Limb (tissue), 2 donors: ENCODE results near the gene IRF2.

Experiments
- DNase-seq, 2 donors: peaks; one replicate each; pipeline ENCODE4 v3.0.0-alpha.2; 2016; ENCODE audit errors: extremely low spot score in 2 of 2

IRF2 gene

DNA sequence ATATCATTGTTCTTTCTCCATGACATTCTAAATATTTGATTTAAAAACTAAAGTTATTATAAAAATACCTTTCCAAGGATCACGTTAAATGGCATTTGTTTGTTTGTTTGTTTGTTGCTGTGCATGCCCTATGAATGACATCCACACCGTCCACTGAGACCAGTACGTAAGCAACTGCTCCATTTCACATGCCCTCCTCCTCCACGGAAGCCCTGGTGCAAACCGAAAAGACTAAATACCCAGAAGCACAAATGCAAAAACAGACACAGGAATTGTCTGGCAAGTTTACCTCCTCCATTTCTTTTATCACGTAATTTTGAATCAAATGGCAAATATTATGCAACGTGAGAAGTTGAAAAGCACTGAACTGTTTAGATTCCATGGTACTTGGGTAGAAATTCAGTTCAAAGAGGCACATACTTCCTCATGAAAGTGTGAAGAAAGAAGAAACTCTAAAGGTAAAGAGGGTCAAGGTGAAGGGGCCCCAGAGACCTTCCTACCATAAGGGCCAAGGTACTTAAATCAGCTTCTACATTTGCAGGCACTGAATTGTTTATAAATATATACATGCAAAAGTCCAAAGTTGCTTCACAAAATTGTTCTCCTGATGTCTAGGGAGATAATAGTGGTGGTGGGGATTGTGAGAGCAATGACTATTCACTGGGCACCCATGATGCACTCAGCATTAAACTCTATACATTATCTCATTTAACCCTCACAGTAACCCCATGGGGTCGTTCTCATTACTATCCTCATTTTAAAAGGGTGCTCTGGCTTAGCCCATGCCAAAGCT is 23.4 kb downstream of the IRF2 start:
- no peak for DNase-seq

DNA sequence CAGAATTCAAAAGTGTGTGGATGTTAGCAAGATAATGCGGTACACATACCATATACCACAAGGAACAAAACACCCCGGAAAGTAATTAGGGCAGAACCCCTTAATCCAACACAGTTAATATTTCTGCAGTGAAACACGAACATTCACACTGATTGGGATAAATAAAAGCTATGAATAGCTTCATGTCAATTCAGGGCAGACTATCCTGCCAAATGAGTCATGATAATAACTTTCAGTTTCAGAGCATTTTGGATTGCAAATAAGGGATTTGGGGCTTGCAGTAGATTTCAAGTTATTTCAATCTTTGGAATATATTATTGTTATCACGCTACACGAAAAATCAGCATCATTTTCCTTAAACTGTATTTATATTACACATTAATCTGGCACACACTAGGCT is 24.3 kb downstream of the IRF2 start:
- DNase-seq, result no peak

DNA sequence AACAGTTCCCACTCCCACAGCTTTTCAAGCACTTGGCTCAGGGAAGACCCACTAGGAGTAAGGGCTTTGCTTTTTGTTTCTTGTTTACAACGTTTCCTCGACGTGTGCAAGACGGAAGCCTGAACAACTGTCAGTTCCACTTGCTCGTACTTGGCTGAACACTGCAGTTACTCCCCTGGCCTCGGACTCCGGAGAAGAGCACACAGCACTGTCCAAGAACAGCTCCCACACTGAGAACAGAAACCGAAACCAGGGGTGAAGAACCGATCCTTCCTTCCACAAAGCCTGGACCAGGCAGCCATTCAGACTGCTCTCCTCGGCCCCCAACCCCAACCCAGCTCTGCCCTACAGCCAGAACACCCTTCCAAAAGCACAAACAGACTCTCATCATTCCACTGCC is 25.5 kb downstream of the IRF2 start:
- no peak for DNase-seq

- no peak for DNase-seq
Observed at GRCh38 chr4:184448141-184448540, 26.2 kb downstream of the IRF2 start.

GRCh38 chr4:184447664-184448063 is 26.7 kb downstream of the IRF2 start:
- no peak for DNase-seq

DNA sequence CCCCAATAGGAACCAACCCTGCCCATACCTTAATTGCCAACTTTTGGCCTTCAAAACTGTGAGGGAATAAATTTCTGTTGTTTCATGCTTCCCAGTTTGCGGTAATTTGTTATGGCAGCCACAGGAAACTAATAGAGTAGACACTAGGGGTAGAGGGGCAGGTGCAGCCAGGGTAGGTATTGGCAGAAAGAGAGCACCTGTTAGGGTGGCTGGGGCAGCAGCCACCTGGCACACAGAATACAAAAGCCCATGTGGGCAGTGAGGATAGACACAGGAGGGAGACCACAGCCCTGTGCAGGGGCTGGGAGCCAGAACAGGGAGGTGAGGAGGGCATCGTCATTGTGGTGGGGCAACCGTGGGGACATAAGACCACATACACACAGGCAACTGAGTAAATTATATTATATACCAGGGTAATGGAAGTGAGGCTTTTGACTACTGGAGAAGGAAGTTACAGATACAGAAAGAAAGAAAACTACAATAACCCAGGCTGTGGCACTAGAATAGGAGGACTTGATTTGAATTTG is 28.2 kb downstream of the IRF2 start:
- DNase-seq, result no peak

GRCh38 chr4:184444953-184445309 is 29.4 kb downstream of the IRF2 start:
- no peak for DNase-seq

- no peak for DNase-seq
Observed at GRCh38 chr4:184444215-184444952, 30.0 kb downstream of the IRF2 start.

DNA sequence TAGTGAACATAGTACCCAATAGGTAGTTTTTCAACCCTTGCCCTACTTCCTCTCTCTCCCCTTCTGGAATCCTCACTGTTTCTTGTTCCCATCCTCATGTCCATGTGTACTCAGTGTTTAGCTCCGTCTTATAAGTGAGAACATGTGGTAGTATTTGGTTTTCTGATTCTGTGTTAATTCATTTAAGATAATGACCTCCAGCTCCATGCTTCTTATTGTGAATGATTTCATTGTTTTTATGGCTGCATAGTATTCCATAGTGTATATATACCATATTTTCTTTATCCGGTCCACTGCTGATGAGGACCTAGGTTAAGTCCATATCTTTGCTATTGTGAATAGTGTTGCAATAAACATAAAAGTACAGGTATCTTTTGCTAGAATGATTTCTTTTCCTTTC is 31.0 kb downstream of the IRF2 start:
- DNase-seq, result no peak

DNA sequence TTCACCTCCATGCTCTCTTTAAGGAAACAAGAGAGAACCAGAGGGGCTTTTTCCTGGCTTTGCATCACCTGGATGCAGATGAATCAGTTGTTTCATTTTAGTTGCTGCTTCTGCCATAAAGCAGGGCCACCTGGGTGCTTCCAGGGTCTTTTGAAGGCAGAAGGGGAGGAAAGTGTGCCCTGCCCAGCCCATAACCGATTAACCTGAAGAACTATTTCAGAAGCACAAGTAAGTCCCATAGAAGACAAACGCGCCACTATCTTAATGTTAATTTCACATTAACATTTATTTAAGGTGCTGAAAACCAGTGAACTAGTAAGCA is 32.1 kb downstream of the IRF2 start:
- DNase-seq, result no peak

- DNase-seq, result no peak
Observed at GRCh38 chr4:184441461-184442313, 32.7 kb downstream of the IRF2 start.

GRCh38 chr4:184440595-184441358 is 33.6 kb downstream of the IRF2 start:
- no peak for DNase-seq

GRCh38 chr4:184439856-184440594 is 34.3 kb downstream of the IRF2 start:
- peak in 1 of 2 donors; percentile 34 for DNase-seq

- no peak for DNase-seq
Observed at GRCh38 chr4:184439386-184439785, 35.0 kb downstream of the IRF2 start.

DNA sequence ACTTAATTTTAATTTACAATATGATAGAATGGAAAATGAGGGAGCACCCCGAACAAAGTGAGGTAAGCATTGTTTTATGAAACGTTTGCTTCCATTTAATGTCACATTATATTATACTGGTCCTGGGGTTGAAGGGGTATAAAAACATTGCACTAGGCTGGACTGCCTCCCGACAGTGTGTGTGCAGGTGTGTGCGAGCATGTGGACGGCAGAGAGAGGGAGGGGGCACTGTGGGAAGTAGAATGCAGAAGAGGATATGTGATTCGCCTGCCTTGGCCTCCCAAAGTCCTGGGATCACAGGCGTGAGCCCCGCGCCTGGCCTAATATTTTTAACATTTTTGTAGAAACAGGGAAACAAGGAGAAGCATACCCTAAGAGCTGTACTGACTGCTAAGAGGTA is 36.0 kb downstream of the IRF2 start:
- no peak for DNase-seq

DNA sequence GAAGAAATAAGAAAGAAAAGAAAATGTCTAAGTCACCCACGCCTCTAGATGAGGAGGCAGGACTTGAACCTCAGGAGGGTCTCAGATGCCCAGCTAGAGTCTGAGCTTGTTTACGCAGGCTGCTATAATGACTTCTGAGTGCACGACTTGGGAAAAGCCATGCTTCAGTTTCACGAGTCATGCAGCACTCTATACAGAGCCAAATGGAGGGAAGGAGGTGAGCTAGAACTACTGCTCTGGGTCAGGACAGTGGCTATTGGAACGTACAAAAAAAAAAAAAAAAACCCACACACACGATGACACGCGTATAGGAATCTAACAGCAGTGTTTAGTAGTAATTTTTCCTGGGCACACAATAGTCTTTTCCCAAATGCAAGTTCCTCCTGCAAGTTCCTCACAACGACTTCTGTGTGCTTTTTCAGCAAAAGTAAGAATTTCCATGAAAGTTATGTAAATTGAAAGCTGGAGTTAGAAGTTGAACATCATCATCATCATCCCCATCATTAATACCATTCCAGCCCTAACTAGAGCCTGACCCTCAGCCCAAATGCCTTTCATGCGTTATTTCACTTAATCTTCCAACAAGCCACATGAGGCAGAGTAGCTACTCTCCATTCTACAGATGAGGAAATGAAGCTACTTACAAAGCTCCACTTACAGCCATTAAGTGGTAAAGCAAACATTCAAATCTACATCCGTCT is 36.6 kb downstream of the IRF2 start:
- no peak for DNase-seq

- DNase-seq, result no peak
Observed at GRCh38 chr4:184434501-184435066, 39.8 kb downstream of the IRF2 start.

DNA sequence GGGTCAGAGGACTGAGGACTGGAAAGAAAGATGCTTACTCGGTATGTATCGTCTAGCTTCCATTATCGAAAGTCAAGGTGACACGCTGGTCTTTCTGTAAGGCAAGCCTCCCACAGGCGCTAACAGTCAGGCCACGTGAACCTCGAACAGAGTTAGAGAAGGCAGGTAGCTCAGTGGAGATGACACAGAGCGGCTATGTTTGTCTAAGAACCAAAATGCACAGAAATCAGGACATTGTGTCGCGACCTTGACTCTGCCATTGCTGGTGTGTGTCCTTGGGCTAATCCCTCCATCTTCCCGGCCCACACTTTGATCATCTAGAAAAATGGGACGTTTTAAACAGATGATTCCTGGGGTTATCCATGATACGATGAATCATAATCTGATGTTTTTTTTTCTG is 40.3 kb downstream of the IRF2 start:
- DNase-seq, result no peak

DNA sequence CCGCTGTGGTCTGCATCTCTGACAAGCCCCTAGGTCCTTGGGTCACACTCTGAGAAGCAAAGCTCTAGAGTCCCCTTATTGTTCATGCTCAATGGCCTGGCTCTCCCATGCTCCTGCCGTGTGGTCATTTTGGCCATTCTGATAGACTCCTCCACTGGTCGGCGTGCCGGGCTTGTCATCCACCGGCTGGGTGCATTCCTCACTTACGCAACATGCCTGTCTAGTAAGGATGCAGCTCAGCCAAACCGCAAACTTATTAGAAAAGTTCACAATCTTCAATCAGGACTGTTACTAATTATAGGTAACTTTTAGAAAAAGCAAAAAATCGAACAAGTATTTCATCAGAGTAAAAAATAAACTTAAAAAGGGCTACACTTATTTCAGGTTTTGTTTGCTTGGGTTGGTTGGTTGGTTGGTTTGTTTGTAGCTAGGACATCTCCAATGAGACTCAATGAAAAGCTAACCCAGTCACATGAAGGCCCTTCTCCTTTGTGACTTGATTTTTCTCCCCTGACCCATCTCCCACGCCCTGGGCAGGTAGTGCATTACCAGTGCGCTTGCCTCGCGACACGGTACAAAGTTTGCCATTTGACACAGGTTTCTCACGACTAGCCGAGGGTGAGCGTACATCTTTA is 41.0 kb downstream of the IRF2 start:
- DNase-seq, result no peak
